Measurements from ENCODE around the gene NFU1. TPM values are rescaled to one million over a fixed set of nuclear protein-coding genes. Genes with fewer than 3 reads are reported as not detected.

Gene NFU1
- total and polyA plus RNA-seq, 2 of the 4 experiments (the other 2 are of a cell fraction), result 24.0 to 32.4 TPM

GRCh38 chr2:69452687-69453086 is 15.5 kb upstream of the NFU1 start:
- Histone ChIP-seq H2BK20ac (ENCODE audit: low read depth, low read length) (no peak overlapping the region), H2BK15ac (ENCODE audit: low read depth, low read length) (no peak overlapping the region), H2BK5ac (ENCODE audit: low read depth, low read length, poor library complexity, severe bottlenecking) (no peak overlapping the region), H3K18ac (ENCODE audit: low read depth, low read length) (no peak overlapping the region), H2AFZ (replicated peaks; ENCODE audit: low read length, poor library complexity) (no peak overlapping the region), H3K4me1 (ENCODE audit: control insufficient read depth, insufficient read depth, low read length) (0 out of 2 replicates have a peak, but pooled peaks cover 2% of the 10 kb centered on the region), H4K20me1 (ENCODE audit: insufficient read depth, low read length) (no peaks in the 10 kb centered on the region), H3K27ac (ENCODE audit: insufficient read depth, low read length) (no peak overlapping the region), H2BK120ac (ENCODE audit: low read depth, low read length) (no peak overlapping the region), H3K79me1 (ENCODE audit: low read depth in 1 of 2, low read length in 2 of 2) (no peaks in the 10 kb centered on the region), H4K91ac (ENCODE audit: insufficient read depth, low read depth, low read length) (no peak overlapping the region), H4K8ac (ENCODE audit: low read depth in 2 of 2, low read length in 2 of 2) (no peak overlapping the region), H3K23ac (ENCODE audit: low read depth, low read length) (no peak overlapping the region), H3K36me3 (ENCODE audit: control insufficient read depth, insufficient read depth, low read length) (no peaks in the 10 kb centered on the region), H3K9me1 (ENCODE audit: insufficient read depth, low read length) (no peaks in the 10 kb centered on the region), H3K9me3 (ENCODE audit: control insufficient read depth, insufficient read depth, low read length) (no peaks in the 10 kb centered on the region), H3K56ac (ENCODE audit: extremely low read depth, insufficient read depth, low read length) (no peak overlapping the region), H3K27me3 (ENCODE audit: control insufficient read depth, insufficient read depth, low read length) (no peaks in the 10 kb centered on the region), H3K4ac (ENCODE audit: low read depth, low read length) (no peak overlapping the region), H3K9ac (ENCODE audit: low read depth, low read length) (no peak overlapping the region), H3K4me3 (ENCODE audit: insufficient read depth, low read depth, low read length) (no peak overlapping the region), H3K4me2 (ENCODE audit: low read depth, low read length) (no peak overlapping the region), H4K5ac (ENCODE audit: low read depth, low read length) (no peak overlapping the region), H2AK5ac (ENCODE audit: low read depth, low read length) (no peak overlapping the region), H3K14ac (replicated peaks; ENCODE audit: low read depth, low read length) (no peak overlapping the region), H2AK9ac (replicated peaks; ENCODE audit: low read depth, low read length, poor library complexity) (no peak overlapping the region)
- ATAC-seq (ENCODE audit: low read depth), result no peak
- no peak for DNase-seq
- intact Hi-C loops (cut with micrococcal nuclease) (no loop called here), dilution Hi-C loops (cut with HindIII; ENCODE audit: low sequenced_read_pairs, unreplicated experiment) (no loop called here), in situ Hi-C loops (cut with MboI; ENCODE audit: low sequenced_read_pairs) (no loop called here)
- no TSS peak for BruUV-seq (replicated peaks)
- CTCF ChIA-PET, result no interaction called here
- TF ChIP-seq SMC3 (IDR thresholded peaks at IDR 0.05; ENCODE audit: low read depth, low read length) (no peak), RAD21 (IDR thresholded peaks at IDR 0.05; ENCODE audit: low read length) (no peak), BHLHE40 (IDR thresholded peaks at IDR 0.05; ENCODE audit: low read depth, low read length) (no peak), MAFK (IDR thresholded peaks at IDR 0.05; ENCODE audit: low read depth, low read length) (no peak), RCOR1 (IDR thresholded peaks at IDR 0.05; ENCODE audit: insufficient replicate concordance, low read length) (no peak), POLR2A (IDR thresholded peaks at IDR 0.05; ENCODE audit: low read depth, low read length) (no peak), FOS (IDR thresholded peaks at IDR 0.05; ENCODE audit: low read depth, low read length) (no peak), MXI1 (IDR thresholded peaks at IDR 0.05; ENCODE audit: borderline replicate concordance, low read depth, low read length) (no peak), RFX5 (IDR thresholded peaks at IDR 0.05; ENCODE audit: low read depth, low read length) (no peak), MAZ (IDR thresholded peaks at IDR 0.05; ENCODE audit: borderline replicate concordance, low read depth, low read length) (no peak), CEBPB (IDR thresholded peaks at IDR 0.05; ENCODE audit: low read depth, low read length) (no peak), CHD1 (IDR thresholded peaks at IDR 0.05; ENCODE audit: low read depth, low read length) (no peak), NFE2L2 (IDR thresholded peaks at IDR 0.05; ENCODE audit: low read depth, low read length) (no peak)
- TF ChIP-seq, protein P1, sequence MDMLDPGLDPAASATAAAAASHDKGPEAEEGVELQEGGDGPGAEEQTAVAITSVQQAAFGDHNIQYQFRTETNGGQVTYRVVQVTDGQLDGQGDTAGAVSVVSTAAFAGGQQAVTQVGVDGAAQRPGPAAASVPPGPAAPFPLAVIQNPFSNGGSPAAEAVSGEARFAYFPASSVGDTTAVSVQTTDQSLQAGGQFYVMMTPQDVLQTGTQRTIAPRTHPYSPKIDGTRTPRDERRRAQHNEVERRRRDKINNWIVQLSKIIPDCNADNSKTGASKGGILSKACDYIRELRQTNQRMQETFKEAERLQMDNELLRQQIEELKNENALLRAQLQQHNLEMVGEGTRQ (IDR thresholded peaks at IDR 0.05; ENCODE audit: low read depth, low read length), result no peak
- TF ChIP-seq, protein P2, sequence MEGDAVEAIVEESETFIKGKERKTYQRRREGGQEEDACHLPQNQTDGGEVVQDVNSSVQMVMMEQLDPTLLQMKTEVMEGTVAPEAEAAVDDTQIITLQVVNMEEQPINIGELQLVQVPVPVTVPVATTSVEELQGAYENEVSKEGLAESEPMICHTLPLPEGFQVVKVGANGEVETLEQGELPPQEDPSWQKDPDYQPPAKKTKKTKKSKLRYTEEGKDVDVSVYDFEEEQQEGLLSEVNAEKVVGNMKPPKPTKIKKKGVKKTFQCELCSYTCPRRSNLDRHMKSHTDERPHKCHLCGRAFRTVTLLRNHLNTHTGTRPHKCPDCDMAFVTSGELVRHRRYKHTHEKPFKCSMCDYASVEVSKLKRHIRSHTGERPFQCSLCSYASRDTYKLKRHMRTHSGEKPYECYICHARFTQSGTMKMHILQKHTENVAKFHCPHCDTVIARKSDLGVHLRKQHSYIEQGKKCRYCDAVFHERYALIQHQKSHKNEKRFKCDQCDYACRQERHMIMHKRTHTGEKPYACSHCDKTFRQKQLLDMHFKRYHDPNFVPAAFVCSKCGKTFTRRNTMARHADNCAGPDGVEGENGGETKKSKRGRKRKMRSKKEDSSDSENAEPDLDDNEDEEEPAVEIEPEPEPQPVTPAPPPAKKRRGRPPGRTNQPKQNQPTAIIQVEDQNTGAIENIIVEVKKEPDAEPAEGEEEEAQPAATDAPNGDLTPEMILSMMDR (conservative IDR thresholded peaks at IDR 0.05; ENCODE audit: low read depth, low read length), result no peak
- TF ChIP-seq, protein P3, sequence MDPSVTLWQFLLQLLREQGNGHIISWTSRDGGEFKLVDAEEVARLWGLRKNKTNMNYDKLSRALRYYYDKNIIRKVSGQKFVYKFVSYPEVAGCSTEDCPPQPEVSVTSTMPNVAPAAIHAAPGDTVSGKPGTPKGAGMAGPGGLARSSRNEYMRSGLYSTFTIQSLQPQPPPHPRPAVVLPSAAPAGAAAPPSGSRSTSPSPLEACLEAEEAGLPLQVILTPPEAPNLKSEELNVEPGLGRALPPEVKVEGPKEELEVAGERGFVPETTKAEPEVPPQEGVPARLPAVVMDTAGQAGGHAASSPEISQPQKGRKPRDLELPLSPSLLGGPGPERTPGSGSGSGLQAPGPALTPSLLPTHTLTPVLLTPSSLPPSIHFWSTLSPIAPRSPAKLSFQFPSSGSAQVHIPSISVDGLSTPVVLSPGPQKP (IDR thresholded peaks at IDR 0.05; ENCODE audit: borderline replicate concordance, low read depth, low read length), result no peak
- POLR2A ChIA-PET (ENCODE audit: unreplicated experiment), result no interaction called here
- no CpG with 5 or more reads among the region's 3 CpGs for WGBS, 2 experiments (ENCODE audit: extremely low coverage in 2 of 2, insufficient read length in 1 of 2)
